ENCODE measurements around the gene DPYD. TPM values are rescaled to one million over a fixed set of nuclear protein-coding genes. Genes with fewer than 3 reads are reported as not detected.

The DPYD gene
- total and polyA plus RNA-seq, 4 donors = 16.2 to 51.3 (median 29.1) TPM

- no peak overlapping the region for H3K27ac ChIP-seq (ENCODE audit: low read depth in 1 of 2, low read length in 2 of 2)
- DNase-seq (no peak), ATAC-seq (ENCODE audit: low FRiP score) (no peak)
- H3K4me3 ChIP-seq (ENCODE audit: low read length in 2 of 2) = no peak overlapping the region
- WGBS, 2 donors = 84 to 85% methylated on average over 5 of the region's 5 CpGs
- intact Hi-C loops (cut with DNase I) = no loop called here
- no peaks in the 10 kb centered on the region for H3K36me3 ChIP-seq (ENCODE audit: control insufficient read depth in 1 of 2, insufficient read depth in 2 of 2, low read length in 1 of 2)
- H3K27me3 ChIP-seq (ENCODE audit: control insufficient read depth in 1 of 2, insufficient read depth in 2 of 2, low read length in 1 of 2) = no peaks in the 10 kb centered on the region
- no peaks in the 10 kb centered on the region for H3K9me3 ChIP-seq (ENCODE audit: control insufficient read depth, low read length)
- H3K4me1 ChIP-seq (ENCODE audit: control insufficient read depth in 1 of 2, insufficient read depth in 2 of 2, low read length in 2 of 2) = no peaks in the 10 kb centered on the region
Measured at GRCh38 chr1:97377432-97378034, 543.3 kb downstream of the DPYD start.

GRCh38 chr1:97373000-97373399 is 547.8 kb downstream of the DPYD start:
- ATAC-seq (ENCODE audit: low FRiP score) (no peak), DNase-seq (no peak)
- intact Hi-C loops (cut with DNase I) = no loop called here
- 88 to 93% methylated on average over 5 of the region's 5 CpGs for WGBS, 2 donors
- Histone ChIP-seq H3K27ac (ENCODE audit: low read depth in 1 of 2, low read length in 2 of 2) (no peak overlapping the region), H3K9me3 (ENCODE audit: control insufficient read depth, low read length) (no peaks in the 10 kb centered on the region), H3K36me3 (ENCODE audit: control insufficient read depth in 1 of 2, insufficient read depth in 2 of 2, low read length in 1 of 2) (no peaks in the 10 kb centered on the region), H3K27me3 (ENCODE audit: control insufficient read depth in 1 of 2, insufficient read depth in 2 of 2, low read length in 1 of 2) (no peaks in the 10 kb centered on the region), H3K4me1 (ENCODE audit: control insufficient read depth in 1 of 2, insufficient read depth in 2 of 2, low read length in 2 of 2) (no peaks in the 10 kb centered on the region), H3K4me3 (ENCODE audit: low read length in 2 of 2) (no peak overlapping the region)

- intact Hi-C loops (cut with DNase I) = no loop called here
- no peaks in the 10 kb centered on the region for H3K4me1 ChIP-seq (ENCODE audit: control insufficient read depth in 1 of 2, insufficient read depth in 2 of 2, low read length in 2 of 2)
- H3K27me3 ChIP-seq (ENCODE audit: control insufficient read depth in 1 of 2, insufficient read depth in 2 of 2, low read length in 1 of 2) = no peaks in the 10 kb centered on the region
- H3K4me3 ChIP-seq (ENCODE audit: low read length in 2 of 2) = no peak overlapping the region
- H3K27ac ChIP-seq (ENCODE audit: low read depth in 1 of 2, low read length in 2 of 2) = no peak overlapping the region
- WGBS, 2 donors = 84 to 97% methylated on average over 1 of the region's 1 CpG
- ATAC-seq (ENCODE audit: low FRiP score) (no peak), DNase-seq (no peak)
- no peaks in the 10 kb centered on the region for H3K36me3 ChIP-seq (ENCODE audit: control insufficient read depth in 1 of 2, insufficient read depth in 2 of 2, low read length in 1 of 2)
- no peaks in the 10 kb centered on the region for H3K9me3 ChIP-seq (ENCODE audit: control insufficient read depth, low read length)
Measured at GRCh38 chr1:97372531-97372930, 548.3 kb downstream of the DPYD start.

GRCh38 chr1:97368296-97368695 is 552.5 kb downstream of the DPYD start:
- ATAC-seq (ENCODE audit: low FRiP score) (no peak), DNase-seq (no peak)
- WGBS, 2 donors = 93 to 95% methylated on average over 1 of the region's 1 CpG
- no peaks in the 10 kb centered on the region for H3K36me3 ChIP-seq (ENCODE audit: control insufficient read depth in 1 of 2, insufficient read depth in 2 of 2, low read length in 1 of 2)
- H3K4me3 ChIP-seq (ENCODE audit: low read length in 2 of 2) = no peak overlapping the region
- intact Hi-C loops (cut with DNase I) = no loop called here
- H3K27ac ChIP-seq (ENCODE audit: low read depth in 1 of 2, low read length in 2 of 2) = no peak overlapping the region
- no peaks in the 10 kb centered on the region for H3K9me3 ChIP-seq (ENCODE audit: control insufficient read depth, low read length)
- H3K27me3 ChIP-seq (ENCODE audit: control insufficient read depth in 1 of 2, insufficient read depth in 2 of 2, low read length in 1 of 2) = no peaks in the 10 kb centered on the region
- no peaks in the 10 kb centered on the region for H3K4me1 ChIP-seq (ENCODE audit: control insufficient read depth in 1 of 2, insufficient read depth in 2 of 2, low read length in 2 of 2)

GRCh38 chr1:97366984-97367383 is 553.9 kb downstream of the DPYD start:
- 49 to 72% methylated on average over 3 of the region's 3 CpGs for WGBS, 2 donors
- Histone ChIP-seq H3K4me3 (ENCODE audit: low read length in 2 of 2) (no peak overlapping the region), H3K36me3 (ENCODE audit: control insufficient read depth in 1 of 2, insufficient read depth in 2 of 2, low read length in 1 of 2) (no peaks in the 10 kb centered on the region), H3K27ac (ENCODE audit: low read depth in 1 of 2, low read length in 2 of 2) (no peak overlapping the region), H3K4me1 (ENCODE audit: control insufficient read depth in 1 of 2, insufficient read depth in 2 of 2, low read length in 2 of 2) (no peaks in the 10 kb centered on the region), H3K27me3 (ENCODE audit: control insufficient read depth in 1 of 2, insufficient read depth in 2 of 2, low read length in 1 of 2) (no peaks in the 10 kb centered on the region), H3K9me3 (ENCODE audit: control insufficient read depth, low read length) (no peaks in the 10 kb centered on the region)
- DNase-seq (no peak), ATAC-seq (ENCODE audit: low FRiP score) (no peak)
- intact Hi-C loops (cut with DNase I) = no loop called here

- ATAC-seq (ENCODE audit: low FRiP score) = no peak
- H3K27me3 ChIP-seq (ENCODE audit: control insufficient read depth in 1 of 2, insufficient read depth in 2 of 2, low read length in 1 of 2) = no peaks in the 10 kb centered on the region
- no peak overlapping the region for H3K27ac ChIP-seq (ENCODE audit: low read depth in 1 of 2, low read length in 2 of 2)
- no peaks in the 10 kb centered on the region for H3K36me3 ChIP-seq (ENCODE audit: control insufficient read depth in 1 of 2, insufficient read depth in 2 of 2, low read length in 1 of 2)
- intact Hi-C loops (cut with DNase I) = no loop called here
- H3K4me3 ChIP-seq (ENCODE audit: low read length in 2 of 2) = no peak overlapping the region
- DNase-seq = no peak
- no peaks in the 10 kb centered on the region for H3K9me3 ChIP-seq (ENCODE audit: control insufficient read depth, low read length)
- WGBS, 2 donors = 75 to 83% methylated on average over 4 of the region's 4 CpGs
- H3K4me1 ChIP-seq (ENCODE audit: control insufficient read depth in 1 of 2, insufficient read depth in 2 of 2, low read length in 2 of 2) = no peaks in the 10 kb centered on the region
Measured at GRCh38 chr1:97365026-97365425, 555.8 kb downstream of the DPYD start.

- ATAC-seq (ENCODE audit: low FRiP score) = no peak
- H3K4me3 ChIP-seq (ENCODE audit: low read length in 2 of 2) = no peak overlapping the region
- no peaks in the 10 kb centered on the region for H3K4me1 ChIP-seq (ENCODE audit: control insufficient read depth in 1 of 2, insufficient read depth in 2 of 2, low read length in 2 of 2)
Measured at GRCh38 chr1:97364086-97364485, 556.7 kb downstream of the DPYD start.

GRCh38 chr1:97356309-97356708 is 564.5 kb downstream of the DPYD start:
- DNase-seq (no peak), ATAC-seq (ENCODE audit: low FRiP score) (no peak)
- H3K27ac ChIP-seq (ENCODE audit: low read depth in 1 of 2, low read length in 2 of 2) = no peak overlapping the region
- H3K4me3 ChIP-seq (ENCODE audit: low read length in 2 of 2) = no peak overlapping the region
- intact Hi-C loops (cut with DNase I) = no loop called here
- H3K27me3 ChIP-seq (ENCODE audit: control insufficient read depth in 1 of 2, insufficient read depth in 2 of 2, low read length in 1 of 2) = no peaks in the 10 kb centered on the region
- H3K36me3 ChIP-seq (ENCODE audit: control insufficient read depth in 1 of 2, insufficient read depth in 2 of 2, low read length in 1 of 2) = no peaks in the 10 kb centered on the region
- no peaks in the 10 kb centered on the region for H3K4me1 ChIP-seq (ENCODE audit: control insufficient read depth in 1 of 2, insufficient read depth in 2 of 2, low read length in 2 of 2)
- WGBS, 2 donors = 81 to 96% methylated on average over 1 of the region's 1 CpG
- no peaks in the 10 kb centered on the region for H3K9me3 ChIP-seq (ENCODE audit: control insufficient read depth, low read length)

More at GRCh38 chr1:97364086-97364485, 556.7 kb downstream of the DPYD start:
- Histone ChIP-seq H3K27me3 (ENCODE audit: control insufficient read depth in 1 of 2, insufficient read depth in 2 of 2, low read length in 1 of 2) (no peaks in the 10 kb centered on the region), H3K36me3 (ENCODE audit: control insufficient read depth in 1 of 2, insufficient read depth in 2 of 2, low read length in 1 of 2) (no peaks in the 10 kb centered on the region), H3K27ac (ENCODE audit: low read depth in 1 of 2, low read length in 2 of 2) (no peak overlapping the region), H3K9me3 (ENCODE audit: control insufficient read depth, low read length) (no peaks in the 10 kb centered on the region)
- no peak for DNase-seq
- intact Hi-C loops (cut with DNase I) = no loop called here

- 52 to 73% methylated on average over 4 of the region's 4 CpGs for WGBS, 2 donors
Measured at GRCh38 chr1:97352936-97353382, 567.9 kb downstream of the DPYD start.

More at GRCh38 chr1:97352936-97353382, 567.9 kb downstream of the DPYD start:
- ATAC-seq (ENCODE audit: low FRiP score) = no peak
- no peak overlapping the region for H3K4me3 ChIP-seq (ENCODE audit: low read length in 2 of 2)
- no peaks in the 10 kb centered on the region for H3K36me3 ChIP-seq (ENCODE audit: control insufficient read depth in 1 of 2, insufficient read depth in 2 of 2, low read length in 1 of 2)
- H3K4me1 ChIP-seq (ENCODE audit: control insufficient read depth in 1 of 2, insufficient read depth in 2 of 2, low read length in 2 of 2) = no peaks in the 10 kb centered on the region
- H3K27me3 ChIP-seq (ENCODE audit: control insufficient read depth in 1 of 2, insufficient read depth in 2 of 2, low read length in 1 of 2) = no peaks in the 10 kb centered on the region
- no peaks in the 10 kb centered on the region for H3K9me3 ChIP-seq (ENCODE audit: control insufficient read depth, low read length)
- intact Hi-C loops (cut with DNase I) = no loop called here
- no peak overlapping the region for H3K27ac ChIP-seq (ENCODE audit: low read depth in 1 of 2, low read length in 2 of 2)
- DNase-seq = no peak
